HG02798 (cell line): Measurements from ENCODE around the gene GALR3.

Experiments used
- ATAC-seq: cut with Tn5 transposase; IDR thresholded peaks from one replicate; pipeline ENCODE4 v1.9.1; 2021; ENCODE audit warnings: mild to moderate bottlenecking; ENCODE audit not compliant: unreplicated experiment, poor library complexity

Gene GALR3

DNA sequence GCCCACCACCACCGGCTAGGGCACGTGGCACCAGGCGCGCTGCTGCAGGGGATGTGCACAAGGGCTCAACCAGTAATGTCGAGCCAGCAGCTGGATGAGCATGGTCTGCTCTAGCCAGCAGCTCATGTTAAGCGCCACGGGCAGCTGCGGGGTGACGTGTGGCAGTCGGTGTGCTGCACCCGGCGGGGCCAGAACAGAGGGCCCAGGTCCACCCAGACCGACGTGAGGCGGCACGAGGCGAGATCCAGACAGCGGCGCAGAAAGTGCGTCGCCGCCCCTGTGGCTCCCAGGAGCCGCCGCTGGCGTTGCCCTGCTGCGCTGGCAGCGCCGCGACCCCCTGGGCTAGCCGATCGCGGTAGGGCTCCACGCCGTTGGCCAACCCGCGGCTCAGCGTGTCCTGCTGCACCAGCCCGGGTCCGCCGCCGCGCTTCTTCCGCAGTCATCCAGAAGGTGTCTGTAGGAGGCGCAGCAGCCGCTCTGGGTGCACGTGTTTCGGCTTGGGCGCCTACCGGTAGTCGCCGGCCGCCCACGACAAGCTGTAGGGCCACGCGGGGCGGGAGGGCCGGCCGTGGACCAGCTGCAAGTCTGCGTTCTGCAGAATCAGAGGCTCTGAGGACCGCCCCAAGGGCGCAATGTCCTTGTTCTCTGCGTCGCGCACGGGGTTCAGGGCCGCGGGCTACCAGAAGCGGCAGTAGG, 4.6 kb upstream of the GALR3 start:
- ATAC-seq: no peak

DNA sequence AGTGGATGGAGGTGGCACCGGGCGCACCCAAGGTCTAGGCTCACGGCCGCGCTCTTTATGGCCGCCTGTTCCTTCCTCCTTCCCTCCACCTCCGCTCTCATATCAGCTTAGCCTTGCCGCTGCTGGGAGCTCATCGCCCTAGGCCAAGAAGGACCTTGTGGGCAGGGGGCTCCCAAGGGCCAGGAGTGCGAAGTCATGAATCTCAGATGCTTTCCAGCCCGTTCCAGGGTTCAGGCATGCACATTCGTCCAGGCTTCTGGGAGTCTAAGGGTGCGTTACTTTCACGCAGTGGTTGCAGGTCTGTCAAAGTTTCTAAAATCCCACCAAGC, 4.1 kb upstream of the GALR3 start:
- no peak for ATAC-seq

DNA sequence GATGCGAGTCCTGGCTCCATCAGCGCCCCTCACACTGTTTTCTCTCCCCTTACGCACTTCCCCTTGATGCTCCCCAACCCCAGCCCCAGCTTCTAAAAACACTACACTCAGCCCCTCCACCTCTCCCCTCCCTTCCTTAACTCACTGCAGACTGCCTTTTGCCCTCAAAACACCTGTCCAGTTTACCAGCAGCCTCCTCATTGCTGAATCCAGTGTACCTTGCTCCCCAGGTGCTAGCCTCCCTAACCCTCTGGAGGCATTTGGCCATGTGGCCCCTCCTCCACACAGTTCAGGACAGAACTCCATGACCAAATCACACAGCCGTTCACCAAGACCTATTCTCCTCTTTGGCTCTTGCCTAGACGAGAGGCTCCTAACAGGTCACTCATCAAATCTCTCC, 2.8 kb upstream of the GALR3 start:
- no peak for ATAC-seq

DNA sequence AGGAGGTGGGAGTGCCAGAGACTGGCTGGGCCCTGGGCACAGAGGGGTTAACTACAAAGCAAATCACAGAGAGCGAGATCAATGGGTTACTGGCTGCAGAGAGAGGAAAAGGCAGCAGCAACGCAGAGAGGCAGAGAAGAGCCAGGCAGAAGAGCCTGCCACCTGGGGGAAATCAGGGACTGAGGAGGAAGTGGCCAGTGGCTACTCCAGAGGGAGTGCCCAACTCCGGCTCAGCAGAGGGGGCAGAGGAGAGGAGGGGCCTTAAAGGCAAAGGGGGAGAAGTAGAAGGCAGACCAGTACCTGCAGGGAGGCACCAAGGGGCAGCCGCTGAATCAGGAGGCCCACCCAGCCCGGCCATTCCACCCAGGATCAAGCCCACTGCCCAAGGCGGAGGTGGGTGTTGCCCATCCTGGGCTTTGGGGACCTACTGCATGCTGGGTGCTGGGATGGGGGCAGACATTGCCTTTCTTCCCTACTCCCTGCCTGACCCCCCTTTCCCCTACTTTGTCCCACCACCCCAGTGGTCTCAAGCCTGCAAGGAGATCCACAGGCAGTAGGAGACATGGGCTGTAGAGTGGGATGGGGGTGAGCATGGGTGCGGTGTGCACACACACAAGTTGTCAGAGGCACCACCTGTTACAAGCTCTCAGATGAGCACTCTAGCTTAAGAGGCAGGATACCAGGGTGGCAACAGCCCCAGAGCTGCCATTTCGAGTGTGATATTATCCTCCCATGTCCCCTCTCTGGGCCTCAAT, 926 bp upstream of the GALR3 start:
- no peak for ATAC-seq

DNA sequence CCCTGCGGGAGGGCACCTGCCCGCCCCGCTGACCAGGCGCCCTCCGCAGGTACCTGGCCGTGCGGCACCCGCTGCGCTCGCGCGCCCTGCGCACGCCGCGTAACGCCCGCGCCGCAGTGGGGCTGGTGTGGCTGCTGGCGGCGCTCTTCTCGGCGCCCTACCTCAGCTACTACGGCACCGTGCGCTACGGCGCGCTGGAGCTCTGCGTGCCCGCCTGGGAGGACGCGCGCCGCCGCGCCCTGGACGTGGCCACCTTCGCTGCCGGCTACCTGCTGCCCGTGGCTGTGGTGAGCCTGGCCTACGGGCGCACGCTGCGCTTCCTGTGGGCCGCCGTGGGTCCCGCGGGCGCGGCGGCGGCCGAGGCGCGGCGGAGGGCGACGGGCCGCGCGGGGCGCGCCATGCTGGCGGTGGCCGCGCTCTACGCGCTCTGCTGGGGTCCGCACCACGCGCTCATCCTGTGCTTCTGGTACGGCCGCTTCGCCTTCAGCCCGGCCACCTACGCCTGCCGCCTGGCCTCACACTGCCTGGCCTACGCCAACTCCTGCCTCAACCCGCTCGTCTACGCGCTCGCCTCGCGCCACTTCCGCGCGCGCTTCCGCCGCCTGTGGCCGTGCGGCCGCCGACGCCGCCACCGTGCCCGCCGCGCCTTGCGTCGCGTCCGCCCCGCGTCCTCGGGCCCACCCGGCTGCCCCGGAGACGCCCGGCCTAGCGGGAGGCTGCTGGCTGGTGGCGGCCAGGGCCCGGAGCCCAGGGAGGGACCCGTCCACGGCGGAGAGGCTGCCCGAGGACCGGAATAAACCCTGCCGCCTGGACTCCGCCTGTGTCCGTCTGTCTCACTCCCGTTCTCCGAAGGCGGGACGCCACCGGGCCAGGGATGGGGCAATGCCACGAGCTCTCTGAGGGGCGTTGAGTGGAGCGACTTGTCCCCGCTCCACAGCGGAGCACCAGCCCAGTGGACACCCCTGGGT, 1.8 kb downstream of the GALR3 start:
- ATAC-seq: no peak

DNA sequence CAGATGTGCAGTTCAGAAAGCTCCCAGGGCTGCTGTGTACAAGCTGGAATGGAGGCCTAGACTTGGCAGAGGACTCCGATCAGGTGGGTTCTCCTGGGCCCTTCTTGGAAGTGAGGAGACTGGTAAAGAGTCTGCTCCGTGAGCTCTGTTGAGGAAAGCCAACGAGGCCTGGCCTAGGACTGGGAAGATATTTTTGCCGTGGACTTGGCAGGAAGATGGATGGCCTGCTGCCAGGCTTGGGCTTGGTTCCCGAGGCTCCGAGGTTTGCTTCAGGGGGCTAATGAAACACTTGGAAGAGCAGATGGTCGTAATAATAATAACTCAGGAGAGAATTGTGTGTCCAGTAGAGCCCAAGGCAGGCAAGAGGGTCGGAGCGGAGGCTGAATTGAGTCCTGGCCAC, 3.9 kb downstream of the GALR3 start:
- no peak for ATAC-seq

DNA sequence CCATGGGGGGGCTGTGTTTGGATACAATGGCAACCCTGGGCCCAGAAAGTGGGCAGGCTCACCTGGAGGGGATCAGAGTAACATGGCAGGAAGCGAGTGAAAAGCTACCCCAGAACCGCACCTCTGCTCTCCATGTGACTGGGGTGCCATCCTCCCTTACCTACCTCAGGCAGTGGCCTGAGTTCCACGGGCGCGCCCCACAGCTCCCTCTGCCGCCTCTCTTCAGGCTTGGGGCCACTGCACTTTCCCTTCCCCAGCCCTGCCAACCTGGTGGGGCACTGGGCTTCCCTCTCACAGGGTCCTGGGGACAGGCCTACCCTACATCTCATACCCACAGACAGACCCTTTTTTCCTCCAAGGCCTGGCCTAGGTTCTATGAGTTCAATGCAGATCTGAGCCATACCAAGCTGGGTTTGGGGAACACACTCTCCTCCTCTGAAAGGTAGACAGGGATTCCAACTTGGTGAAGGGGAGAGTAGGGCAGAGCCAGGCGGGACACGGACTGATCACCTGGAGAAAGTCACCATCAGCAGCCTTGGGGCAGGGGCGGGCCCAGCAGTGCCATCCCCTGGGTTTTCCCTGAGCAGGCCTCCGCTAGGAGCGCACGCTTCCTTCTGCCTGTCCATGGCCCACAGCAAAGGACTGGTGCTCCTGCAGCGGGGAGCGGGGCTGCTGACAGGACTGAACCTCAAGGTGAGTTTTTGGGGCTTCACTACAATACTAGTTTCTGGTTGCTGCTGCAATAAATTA, 7.1 kb downstream of the GALR3 start:
- no peak for ATAC-seq

DNA sequence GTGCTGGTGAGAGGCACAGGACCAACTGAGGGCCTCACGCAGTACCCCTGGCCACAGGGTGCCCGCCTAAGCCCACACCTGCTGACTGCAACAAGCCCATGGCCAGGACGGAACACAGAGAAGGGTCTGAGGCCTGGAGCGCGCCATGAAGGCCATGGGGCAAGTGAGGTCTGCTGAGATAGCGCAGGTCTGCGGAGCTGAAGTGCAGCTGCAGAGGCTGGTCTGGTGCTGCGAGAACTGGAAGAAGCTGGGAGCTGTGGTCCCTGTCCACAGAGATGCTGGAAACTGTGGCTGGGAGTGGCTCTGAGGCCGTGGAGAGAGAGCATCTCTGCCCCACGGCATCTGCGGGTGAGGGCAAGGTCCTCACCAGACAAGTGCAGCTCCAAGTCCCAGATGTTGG, 8.3 kb downstream of the GALR3 start:
- no peak for ATAC-seq

DNA sequence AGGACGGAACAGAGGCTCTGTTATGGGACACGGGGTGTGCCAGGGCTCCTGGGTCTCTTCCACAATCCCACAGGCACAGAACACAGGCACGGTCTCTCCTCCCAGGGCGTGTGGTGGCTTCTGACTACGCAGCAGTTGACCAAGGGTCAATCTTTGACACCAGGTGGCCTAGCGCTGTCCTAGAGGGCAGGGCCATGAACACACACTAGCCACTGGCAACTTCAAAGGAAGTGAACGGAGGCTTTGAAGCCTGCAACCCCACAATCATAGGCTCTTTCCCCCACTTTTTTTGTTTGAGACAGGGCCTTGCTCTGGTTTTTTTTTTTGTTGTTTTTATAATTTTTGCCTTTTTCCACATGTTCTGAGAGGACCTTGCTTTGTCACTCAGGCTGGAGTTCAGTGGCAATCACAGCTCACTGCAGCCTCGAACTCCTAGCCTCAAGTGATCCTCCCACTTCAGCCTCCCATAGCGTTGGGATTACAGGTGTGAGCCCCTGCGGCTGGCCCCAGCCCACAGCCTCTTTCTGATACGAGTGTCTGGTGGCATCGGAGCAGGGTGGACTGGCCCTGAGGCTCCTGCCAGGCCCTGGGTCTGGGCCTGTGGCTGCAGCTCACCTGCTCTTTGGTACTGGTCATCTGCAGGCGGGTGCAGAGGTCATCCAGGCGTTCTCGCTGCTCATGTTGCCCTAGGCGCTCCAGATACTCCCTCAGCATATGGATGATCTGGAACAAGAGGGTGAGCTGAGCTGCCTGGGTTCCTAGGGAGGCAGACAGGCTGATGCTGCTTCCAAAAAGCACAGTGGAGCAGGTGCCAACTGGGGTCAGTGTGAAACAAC, 9.1 kb downstream of the GALR3 start:
- ATAC-seq: no peak

DNA sequence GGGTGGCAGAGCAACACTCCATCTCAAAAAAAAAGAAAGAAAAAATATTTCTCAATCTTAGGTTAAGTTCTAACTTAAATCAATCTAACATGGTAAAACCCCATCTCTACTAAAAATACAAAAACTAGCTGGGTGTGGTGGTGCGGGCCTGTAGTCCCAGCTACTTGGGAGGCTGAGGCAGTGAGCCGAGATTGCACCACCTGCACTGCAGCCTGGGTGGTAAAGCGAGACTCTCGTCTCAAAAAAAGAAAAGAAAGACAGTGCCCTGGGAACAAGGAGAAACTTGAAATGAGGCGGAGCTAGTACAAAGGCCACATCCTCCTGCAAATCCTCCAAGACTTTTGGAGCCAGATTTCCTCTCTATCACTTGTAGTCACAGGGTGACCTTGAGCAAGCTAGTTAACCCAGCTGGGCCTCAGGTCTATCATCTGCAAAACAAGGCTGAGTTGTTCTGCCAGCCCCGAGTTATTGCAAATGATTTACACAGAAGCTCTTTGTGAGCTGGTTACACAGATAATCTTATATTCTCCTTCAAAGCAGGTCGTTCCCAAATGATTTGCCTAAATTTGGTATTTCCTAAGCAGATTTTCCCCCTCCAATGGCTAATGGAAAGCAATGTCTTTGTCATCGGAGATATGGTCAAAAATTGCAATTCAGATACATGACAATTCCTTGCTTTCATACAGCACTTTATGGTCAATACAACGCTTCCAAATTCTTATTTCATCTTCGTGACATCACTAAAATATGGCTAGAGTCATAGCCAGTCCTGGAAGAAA, 19.0 kb downstream of the GALR3 start:
- ATAC-seq: no peak

DNA sequence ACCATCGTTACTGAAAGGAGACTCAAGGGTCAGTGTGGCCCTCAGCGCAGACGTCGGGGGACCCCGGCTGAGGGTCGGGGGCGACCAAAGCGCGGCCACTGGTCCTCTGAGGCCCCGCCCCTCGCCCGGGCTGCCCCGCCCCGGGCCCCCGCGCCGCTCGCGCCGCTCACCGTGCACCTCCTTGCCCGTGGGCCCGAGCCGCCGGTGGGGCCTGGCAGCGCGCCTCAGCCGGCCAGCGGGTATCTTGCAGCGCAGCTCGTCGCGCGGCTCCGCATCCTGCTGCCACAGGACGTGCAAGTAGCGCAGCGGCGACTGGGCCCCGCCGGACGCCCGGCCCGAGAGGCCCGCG, 20.5 kb downstream of the GALR3 start:
- ATAC-seq: peak; percentile 40

DNA sequence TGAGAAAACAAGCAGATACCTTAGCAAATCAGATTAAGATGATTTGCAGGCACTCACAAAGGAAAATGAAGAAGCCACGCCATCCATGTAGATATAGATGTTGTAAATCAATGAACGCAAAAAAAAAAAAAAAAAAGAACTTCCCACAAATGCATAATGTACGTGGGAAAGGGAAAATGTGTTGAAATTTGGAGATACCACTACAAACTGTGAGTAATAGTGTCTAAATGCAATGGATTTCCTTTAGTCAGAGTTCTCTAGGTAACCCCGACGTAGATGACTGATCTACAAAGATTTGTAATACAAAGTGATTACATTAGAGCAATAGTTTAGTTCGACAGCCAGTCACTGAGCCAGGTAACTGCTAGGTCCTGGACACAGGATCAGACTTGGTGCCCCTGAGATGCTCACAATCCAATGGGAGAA, 21.7 kb downstream of the GALR3 start:
- no peak for ATAC-seq

DNA sequence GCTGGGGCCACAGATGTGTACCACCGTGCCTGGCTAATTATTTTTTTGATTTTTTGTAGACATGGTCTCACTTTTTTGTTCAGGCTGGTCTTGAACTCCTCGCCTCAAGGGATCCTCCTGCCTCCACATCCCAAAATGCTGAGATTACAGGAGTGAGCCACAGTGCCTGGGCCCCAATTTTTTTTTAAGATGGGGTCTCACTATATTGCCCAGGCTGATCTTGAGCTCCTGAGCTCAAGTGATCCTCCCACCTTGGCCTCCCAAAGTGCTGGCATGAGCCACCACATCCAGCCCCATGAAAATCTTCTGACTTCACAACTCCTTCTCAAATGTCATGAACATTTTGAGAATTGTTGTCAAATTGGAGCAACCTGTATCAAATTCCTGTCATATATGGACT, 23.3 kb downstream of the GALR3 start:
- ATAC-seq: no peak

DNA sequence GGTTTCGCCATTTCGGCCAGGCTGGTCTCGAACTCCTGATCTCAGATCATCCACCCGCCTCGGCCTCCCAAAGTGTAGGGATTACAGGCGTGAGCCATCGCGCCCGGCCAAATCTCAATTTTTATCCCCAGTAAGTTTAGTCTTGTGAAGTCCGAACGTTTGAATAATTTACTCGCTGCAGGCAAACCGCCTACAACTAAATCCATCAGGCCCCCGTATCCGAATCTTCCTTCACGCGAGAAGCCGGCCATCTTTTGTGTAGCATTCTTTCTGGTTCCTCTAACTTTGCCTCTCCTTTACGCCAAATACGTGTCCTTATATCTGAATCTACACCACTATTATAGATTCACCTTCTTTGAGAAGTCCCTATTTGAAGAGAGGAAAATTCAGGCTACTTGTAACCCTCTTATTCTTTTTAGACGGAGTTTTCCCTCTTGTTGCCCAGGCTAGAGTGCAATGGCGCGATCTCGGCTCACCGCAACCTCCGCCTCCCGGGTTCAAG, 25.5 kb downstream of the GALR3 start:
- ATAC-seq: no peak

DNA sequence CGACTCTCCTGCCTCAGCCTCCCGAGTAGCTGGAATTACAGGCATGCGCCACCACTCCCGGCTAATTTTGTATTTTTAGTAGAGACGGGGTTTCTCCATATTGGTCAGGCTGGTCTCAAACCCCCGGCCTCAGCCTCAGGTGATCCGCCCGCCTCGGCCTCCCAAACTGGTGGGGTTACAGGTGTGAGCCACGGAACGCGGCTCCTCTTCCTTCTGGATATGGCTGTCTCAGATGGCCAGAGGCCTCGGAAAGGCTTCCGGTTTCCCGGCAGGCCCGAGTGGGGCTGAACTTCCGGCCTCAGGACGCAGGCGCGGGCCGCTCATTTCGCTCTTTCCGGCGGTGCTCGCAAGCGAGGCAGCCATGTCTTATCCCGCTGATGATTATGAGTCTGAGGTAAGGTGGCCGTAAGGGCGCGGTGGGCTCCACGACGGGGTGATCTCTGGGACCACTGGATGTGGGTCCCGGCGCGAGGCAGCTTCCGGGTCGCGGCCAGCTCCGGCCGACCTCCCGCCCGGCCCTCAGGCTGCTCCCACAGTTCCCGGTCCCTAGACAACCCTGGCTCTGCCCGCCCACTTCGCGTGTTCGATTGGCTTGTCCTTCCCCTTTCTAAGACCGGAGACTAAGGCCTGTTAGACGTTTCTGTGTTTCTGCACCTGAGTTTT, 26.0 kb downstream of the GALR3 start, which contains the start of gene EIF3L:
Gene EIF3L, plus strand, starts transcription at position 331 of the 663 bp plus-strand sequence. Its CDS starts 31 bp downstream, at position 362.
- ATAC-seq: peak; percentile 63

DNA sequence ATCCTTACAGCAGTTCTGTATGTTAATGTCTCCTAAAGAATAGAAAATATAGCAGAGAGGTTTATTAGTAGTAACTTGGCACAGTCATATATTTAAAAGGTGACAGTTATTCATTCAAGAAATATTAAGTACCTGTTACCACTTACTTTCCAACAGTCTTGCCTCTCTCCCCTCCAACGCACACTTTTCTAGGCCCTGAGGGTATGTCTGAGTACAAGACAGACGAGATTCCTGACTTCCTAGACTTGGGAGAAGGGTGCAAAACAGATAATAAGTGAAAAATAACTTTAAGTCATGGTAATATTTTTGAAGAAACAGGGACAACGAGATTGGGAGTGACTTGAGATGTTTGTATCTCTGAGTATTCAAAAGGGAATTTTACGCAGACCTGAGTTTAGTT, 27.6 kb downstream of the GALR3 start:
- no peak for ATAC-seq

DNA sequence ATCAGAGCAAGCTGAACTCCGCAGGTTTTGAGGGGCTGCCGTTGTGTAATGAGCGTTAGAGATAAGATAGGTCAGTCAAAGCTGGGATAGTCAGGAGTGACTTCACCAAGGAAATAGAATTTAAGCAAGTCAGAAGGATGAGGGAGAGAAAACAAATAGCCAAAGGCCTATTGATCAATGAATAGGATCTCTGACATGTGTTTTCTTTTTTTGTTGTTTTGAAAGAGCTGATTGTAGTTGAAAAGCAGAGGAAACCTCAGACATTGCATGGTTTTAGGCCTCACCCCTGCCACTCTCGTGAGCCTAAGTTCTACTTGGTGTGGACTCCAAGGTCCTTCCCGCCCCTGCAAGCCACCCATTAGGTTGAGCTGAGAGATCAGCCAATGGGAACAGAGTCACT, 29.2 kb downstream of the GALR3 start:
- no peak for ATAC-seq

DNA sequence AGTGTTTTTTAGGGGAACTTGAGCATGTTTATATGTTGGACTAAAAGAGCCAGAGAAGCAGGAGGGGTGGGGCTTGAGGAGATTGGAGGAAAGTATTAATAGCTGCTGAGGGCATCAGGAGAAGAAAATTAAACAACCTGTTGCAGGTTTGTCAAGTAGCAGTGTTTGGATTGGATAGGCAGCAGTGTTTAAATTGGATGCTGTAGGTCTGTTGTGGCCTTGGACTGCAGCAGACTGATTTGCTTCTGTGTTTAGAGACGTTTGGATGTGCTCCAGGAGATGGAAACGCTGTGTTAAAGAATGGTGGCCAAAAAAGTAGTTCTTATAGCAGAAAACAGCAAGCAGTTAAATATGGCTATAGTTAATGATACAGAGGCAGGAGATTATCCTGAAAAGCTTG, 31.8 kb downstream of the GALR3 start:
- no peak for ATAC-seq
